HG03135 (cell line): Measurements from ENCODE around the gene ATXN1.

Source experiments
- ATAC-seq: cut with Tn5 transposase; IDR thresholded peaks from one replicate; pipeline ENCODE4 v1.9.1; 2021; ENCODE audit warnings: mild to moderate bottlenecking, moderate library complexity; ENCODE audit not compliant: unreplicated experiment

ATXN1 gene

DNA sequence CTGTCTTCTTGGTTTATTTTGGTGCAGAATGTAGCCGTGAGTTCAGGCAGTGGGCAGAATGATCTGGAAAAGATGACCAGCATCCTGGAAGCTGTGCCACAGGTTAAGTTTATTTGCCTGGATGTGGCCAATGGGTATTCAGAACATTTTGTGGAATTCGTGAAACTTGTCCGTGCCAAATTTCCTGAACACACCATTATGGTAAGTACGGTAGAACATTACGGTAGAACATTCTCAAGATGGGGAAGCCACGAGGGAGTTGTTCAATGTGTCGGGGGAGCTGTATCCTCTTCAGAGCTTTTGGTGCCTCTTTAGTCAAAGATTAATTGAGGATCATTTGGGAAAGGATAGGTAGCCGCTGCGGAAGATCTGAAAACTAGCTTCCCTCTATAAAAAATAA is 506.7 kb downstream of the ATXN1 start:
- ATAC-seq = no peak

DNA sequence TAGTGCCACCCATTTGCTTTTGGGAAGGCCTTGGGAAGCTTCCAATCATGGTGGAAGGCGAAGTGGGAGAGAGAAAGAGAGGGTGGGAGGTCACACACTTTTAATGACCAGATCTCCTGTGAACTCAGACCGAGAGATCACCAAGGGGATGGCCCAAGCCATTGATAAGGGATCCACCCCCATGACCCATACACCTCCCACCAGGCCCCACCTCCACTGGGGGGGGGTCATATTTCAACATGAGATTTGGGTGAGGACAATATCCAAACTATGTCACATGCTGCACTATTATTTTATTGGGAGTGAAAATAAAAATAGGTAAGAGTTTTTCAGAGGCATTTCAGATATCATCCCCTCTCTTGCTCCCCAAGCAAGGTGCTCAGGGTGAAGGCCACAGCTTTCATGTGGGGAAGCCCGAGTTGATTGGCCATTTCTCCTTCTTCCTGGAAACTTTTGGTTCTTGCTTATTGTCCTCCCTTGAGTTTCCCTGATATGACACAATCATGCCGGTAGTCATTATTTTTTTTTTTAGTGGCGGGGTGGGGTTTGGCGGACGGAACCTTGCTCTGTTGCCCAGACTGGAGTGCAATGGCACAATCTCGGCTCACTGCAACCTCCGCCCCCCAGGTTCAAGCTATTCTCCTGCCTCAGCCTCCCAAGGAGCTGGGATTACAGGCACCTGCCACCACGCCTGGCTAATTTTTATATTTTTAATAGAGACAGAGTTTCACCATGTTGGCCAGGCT is 507.7 kb downstream of the ATXN1 start:
- no peak for ATAC-seq

DNA sequence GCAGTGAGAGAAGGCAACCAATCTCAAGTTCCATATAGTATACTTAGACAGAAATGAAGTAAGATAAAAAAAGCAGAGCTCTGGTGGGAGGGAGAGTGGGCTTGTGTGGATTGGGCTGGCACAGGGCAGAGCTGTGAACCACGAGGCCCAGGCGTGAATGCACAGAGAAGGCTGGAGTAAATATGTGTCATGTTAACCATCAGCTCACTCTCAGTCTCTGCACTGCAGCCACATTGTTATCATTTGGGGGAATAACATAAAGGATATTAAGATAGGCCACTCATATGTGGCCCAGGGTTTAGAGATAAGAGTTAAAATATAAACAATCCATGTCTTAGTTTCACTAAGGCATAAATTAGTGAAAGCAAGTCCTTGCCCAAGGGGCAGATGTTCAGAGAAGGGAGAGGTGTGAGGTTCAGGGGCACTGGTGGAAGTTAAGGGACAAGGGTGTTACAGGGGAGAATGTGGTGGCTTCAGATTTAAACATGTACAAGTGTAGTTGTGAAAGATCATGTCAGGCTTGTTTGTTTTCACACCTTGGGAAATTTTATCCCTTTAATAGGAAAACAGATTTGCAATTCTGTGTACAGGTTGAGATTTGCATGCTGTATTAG is 508.5 kb downstream of the ATXN1 start:
- no peak for ATAC-seq

DNA sequence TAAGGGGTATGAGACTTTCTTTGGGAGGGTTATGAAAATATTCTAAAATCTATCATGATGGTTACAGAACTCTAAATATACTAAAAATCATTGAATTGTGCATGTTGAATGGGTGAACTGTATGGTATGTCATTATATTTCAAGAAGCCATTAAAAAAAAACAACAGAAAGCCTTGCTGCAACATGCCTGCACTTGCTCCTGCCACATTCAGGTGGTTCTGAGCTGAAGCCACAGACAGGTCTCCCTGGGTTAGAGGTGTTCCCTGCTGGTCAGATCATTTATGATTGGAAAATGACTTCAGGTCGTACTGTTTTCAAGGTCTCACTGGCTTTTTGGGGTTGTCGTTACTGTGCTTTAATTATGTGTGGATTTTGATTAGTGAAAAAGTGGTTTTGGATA is 509.6 kb downstream of the ATXN1 start:
- ATAC-seq = no peak

DNA sequence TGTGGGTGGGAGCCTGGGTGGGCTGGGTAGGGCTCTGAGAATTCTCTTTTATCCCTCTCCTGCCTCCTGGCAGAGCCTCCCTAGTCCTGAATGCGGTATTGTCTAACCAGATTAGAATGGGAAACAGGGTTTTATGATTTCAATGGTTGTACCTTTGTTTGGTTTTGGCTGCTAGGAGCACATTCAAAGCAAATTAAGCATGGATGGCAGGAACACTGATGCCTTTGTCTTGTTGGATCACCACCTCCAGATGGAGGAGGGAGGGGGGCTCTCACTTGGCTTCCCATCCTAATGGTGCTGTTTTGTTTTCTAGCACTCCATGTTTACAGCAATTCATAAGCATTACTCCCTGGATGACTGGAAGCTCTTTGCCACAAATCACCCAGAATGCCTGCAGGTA is 511.3 kb downstream of the ATXN1 start:
- ATAC-seq = no peak
